ENCODE results near the gene NUTM2G.
"Not testable (repeated sequence)": the region's sequence is repeated elsewhere in the genome, so short reads cannot be mapped to it uniquely, and the experiment has no call there.

DNA sequence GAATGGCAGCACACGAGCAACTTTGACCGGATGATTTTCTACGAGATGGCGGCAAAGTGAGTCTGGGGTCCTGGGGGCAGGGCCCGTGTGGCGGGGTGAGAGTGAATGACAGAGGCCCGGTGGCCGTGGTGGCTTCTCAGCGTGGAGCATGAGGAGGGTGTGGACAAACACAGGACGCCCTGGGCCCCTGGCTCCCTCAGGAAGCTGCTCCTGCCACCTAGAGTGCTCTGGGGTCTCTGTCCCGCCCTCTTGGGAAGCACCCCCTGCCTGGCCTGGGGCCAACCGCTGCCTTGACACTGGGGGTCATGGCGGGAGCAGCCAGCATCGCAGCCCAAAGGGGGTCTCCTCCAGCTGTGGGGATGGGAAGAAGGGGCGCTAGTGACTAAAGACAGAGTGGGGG, 6.8 kb downstream of the NUTM2G start:
- TF ChIP-seq YY1 (IDR thresholded peaks at IDR 0.05; ENCODE audit: insufficient read depth, insufficient read length); ZNF274 (IDR thresholded peaks at IDR 0.05; ENCODE audit: low read depth, low read length); SUZ12 (IDR thresholded peaks at IDR 0.05; ENCODE audit: extremely low read depth, insufficient read depth, insufficient read length): not testable (repeated sequence)
